ENCODE measurements around the gene NOS1AP. TPM values are rescaled to one million over a fixed set of nuclear protein-coding genes. Genes with fewer than 3 reads are reported as not detected.

The NOS1AP gene
- total RNA-seq (1 to 10 TPM; 1.4 to 4.5 (median 4.3) TPM), polyA plus RNA-seq (0.86 TPM)
- long read RNA-seq, donor 1, partial matches to known transcripts, result 1 of 3 reads
- long read RNA-seq, donor 1, other reads (novel, unspliced or antisense), result 2 of 3 reads
- long read RNA-seq, donor 2, full-length matches to known transcripts, result 1 of 4 reads
- long read RNA-seq, donor 2, partial matches to known transcripts, result 2 of 4 reads
- long read RNA-seq, donor 2, other reads (novel, unspliced or antisense), result 1 of 4 reads
- long read RNA-seq, donor 3, full-length matches to known transcripts, result 1 of 3 reads
- long read RNA-seq, donor 3, partial matches to known transcripts, result 1 of 3 reads
- long read RNA-seq, donor 3, other reads (novel, unspliced or antisense), result 1 of 3 reads
- long read RNA-seq, donor 4, partial matches to known transcripts, result 3 of 4 reads
- long read RNA-seq, donor 4, other reads (novel, unspliced or antisense), result 1 of 4 reads

DNA sequence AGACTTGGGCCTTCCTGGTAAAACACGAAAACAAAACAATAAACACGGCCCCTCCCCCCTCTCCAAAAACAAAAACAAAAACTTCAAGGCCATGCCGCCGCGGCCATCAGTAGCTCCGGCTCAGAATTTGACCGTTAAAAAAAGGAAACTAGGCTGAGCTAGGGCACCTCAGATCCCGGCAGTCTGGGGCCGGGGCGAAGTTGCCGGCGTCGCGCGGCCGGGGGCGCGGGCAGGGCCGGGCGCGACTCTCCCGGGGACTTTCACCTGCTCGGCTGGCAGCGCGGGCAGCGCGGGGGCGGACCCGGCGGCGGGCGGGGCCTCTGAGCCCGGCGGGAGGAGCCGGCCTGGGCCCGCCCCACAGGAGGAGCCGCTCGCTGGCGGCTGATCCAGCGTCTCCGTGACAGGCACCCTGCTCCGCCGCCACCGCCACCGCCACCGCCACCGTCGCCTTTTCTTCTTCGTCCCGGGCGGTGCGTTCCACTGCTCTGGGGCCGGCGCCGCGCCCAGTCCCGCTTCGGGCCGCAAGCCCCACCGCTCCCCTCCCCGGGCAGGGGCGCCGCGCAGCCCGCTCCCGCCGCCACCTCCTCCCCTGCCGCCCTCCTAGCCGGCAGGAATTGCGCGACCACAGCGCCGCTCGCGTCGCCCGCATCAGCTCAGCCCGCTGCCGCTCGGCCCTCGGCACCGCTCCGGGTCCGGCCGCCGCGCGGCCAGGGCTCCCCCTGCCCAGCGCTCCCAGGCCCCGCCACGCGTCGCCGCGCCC lies at the start of gene NOS1AP:
NOS1AP (plus strand) TSS at position 358 of the 760 bp plus-strand sequence. CDS start 487 bp downstream, outside the sequence.
- ATAC-seq (peak; percentile 98 to 99), DNase-seq (peak; percentile 82 to 93 (median 92))
- WGBS, result under 1% methylated on average over 95 of the region's 95 CpGs
- H3K4me1 ChIP-seq (ENCODE audit: control insufficient read depth, insufficient read depth, low read length), result peaks cover 3% of the 10 kb centered on the region
- peak within 1 kb of the TSS; percentile 49 for H3K27ac ChIP-seq (ENCODE audit: low read length)
- no peaks in the 10 kb centered on the region for H3K27me3 ChIP-seq (ENCODE audit: control insufficient read depth, insufficient read depth)
- H3K9me3 ChIP-seq (ENCODE audit: control insufficient read depth, low read length), result no peaks in the 10 kb centered on the region
- peak within 1 kb of the TSS; percentile 52 for H3K4me3 ChIP-seq (ENCODE audit: low read length)
- intact Hi-C loops (cut with DNase I), result no loop called here

DNA sequence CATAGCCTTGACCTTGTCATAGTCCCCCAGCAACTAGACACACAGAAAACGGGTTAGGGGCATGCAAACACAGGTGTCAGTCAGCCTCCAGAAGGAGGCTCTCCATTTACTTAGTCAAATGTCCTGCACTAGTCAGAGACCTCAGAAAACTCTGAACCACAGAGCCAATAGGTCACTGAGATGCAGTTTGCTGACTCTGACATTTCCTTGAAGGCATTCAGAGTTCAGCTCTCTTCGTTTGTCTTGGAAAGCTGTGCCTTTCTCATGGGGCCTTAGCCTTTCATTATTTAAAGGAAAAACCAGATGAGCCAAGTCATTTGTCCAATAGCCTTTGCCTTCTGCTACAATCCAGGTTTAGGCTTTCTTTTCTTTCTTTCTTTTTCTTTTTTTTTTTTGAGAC lies 49.3 kb upstream of the NOS1AP start:
- WGBS, result 46% methylated on average over 2 of the region's 2 CpGs
- H3K27ac ChIP-seq (ENCODE audit: low read length), result peak overlapping the region; percentile 61
- intact Hi-C loops (cut with DNase I), result loop anchor here in 1 of 4 donors (5.0 kb wide), 1 partner anchor 153 kb away; no protein-coding TSS in a partner anchor
- no peaks in the 10 kb centered on the region for H3K27me3 ChIP-seq (ENCODE audit: control insufficient read depth, insufficient read depth)
- ATAC-seq (peak; percentile 40 to 57), DNase-seq (peak in 1 of 3 donors; percentile 21)
- no peak overlapping the region for H3K4me3 ChIP-seq (ENCODE audit: low read length)
- peaks cover 15% of the 10 kb centered on the region for H3K4me1 ChIP-seq (ENCODE audit: control insufficient read depth, insufficient read depth, low read length)
- H3K9me3 ChIP-seq (ENCODE audit: control insufficient read depth, low read length), result no peaks in the 10 kb centered on the region

DNA sequence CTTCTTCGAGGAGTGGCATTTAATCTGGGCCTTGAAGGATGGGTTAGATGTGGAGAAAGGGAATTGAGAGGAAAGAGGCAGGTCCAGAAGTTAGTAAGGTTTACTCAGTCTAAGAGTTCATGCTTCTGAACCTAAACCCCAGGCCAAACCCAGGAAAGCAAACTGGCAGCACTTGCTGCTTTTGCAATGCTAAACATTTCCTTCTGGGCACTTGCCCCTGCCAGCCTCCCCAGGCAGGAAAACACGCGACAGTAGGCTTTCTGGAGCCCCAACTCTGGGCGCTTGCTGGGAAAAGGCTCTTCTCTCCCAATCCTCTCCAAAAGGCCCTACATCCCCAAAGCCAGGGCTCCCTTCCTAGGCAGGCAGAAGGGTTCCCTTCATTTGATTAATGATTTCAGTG lies 48.4 kb upstream of the NOS1AP start:
- Histone ChIP-seq H3K27me3 (ENCODE audit: control insufficient read depth, insufficient read depth) (no peaks in the 10 kb centered on the region), H3K9me3 (ENCODE audit: control insufficient read depth, low read length) (no peaks in the 10 kb centered on the region), H3K4me3 (ENCODE audit: low read length) (no peak overlapping the region), H3K27ac (ENCODE audit: low read length) (no peak overlapping the region), H3K4me1 (ENCODE audit: control insufficient read depth, insufficient read depth, low read length) (peaks cover 15% of the 10 kb centered on the region)
- ATAC-seq, result no peak
- intact Hi-C loops (cut with DNase I), result loop anchor here in 1 of 4 donors (5.0 kb wide), 1 partner anchor 154 kb away; no protein-coding TSS in a partner anchor
- DNase-seq, result no peak
- 74% methylated on average over 4 of the region's 4 CpGs for WGBS

DNA sequence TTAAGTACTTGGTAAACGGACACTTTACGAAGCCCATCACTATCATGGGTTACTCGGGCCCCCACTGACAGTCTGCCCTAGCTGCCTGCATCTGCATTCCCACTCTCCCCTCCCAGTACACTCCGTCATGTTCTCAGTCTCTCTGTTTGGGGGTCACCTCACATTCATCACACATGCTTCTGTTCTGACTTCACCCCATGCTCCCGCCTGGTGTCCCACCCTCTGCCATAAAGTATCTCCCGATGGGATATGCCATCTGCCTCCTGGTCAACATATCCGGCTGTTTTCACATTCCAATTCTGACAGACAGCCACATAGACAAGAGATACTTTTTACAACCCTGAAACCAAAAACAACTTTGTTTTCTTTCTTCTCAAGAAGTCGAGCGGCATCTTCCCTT lies 46.9 kb upstream of the NOS1AP start:
- H3K4me1 ChIP-seq (ENCODE audit: control insufficient read depth, insufficient read depth, low read length), result peaks cover 15% of the 10 kb centered on the region
- no peak for DNase-seq
- H3K9me3 ChIP-seq (ENCODE audit: control insufficient read depth, low read length), result no peaks in the 10 kb centered on the region
- intact Hi-C loops (cut with DNase I), result loop anchor here in 1 of 4 donors (5.0 kb wide), 1 partner anchor 155 kb away; no protein-coding TSS in a partner anchor
- H3K4me3 ChIP-seq (ENCODE audit: low read length), result peak overlapping the region; percentile 81
- WGBS, result 64% methylated on average over 9 of the region's 9 CpGs
- H3K27ac ChIP-seq (ENCODE audit: low read length), result no peak overlapping the region
- H3K27me3 ChIP-seq (ENCODE audit: control insufficient read depth, insufficient read depth), result no peaks in the 10 kb centered on the region
- ATAC-seq, result no peak

DNA sequence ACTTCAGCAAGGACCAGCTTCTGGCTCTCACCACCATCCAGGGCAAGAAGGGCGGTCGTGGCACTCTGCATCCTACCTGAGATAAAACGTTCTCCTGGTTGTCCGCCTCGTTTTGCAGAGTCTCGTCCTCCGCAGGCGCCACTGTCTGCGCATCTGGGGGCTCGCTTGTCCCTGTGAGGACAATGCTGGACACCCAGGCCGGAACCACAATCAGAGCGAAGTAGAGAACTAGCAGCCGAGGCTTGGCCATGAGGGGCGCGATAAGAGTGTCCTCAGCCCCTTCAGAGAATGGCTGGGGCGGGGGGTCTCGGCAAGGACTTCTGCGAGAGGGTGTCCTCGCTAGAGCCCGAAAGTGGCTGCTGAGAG lies 46.3 kb upstream of the NOS1AP start:
- Histone ChIP-seq H3K4me3 (ENCODE audit: low read length) (peak overlapping the region; percentile 81), H3K27ac (ENCODE audit: low read length) (no peak overlapping the region), H3K27me3 (ENCODE audit: control insufficient read depth, insufficient read depth) (no peaks in the 10 kb centered on the region), H3K9me3 (ENCODE audit: control insufficient read depth, low read length) (no peaks in the 10 kb centered on the region), H3K4me1 (ENCODE audit: control insufficient read depth, insufficient read depth, low read length) (peaks cover 15% of the 10 kb centered on the region)
- DNase-seq (peak in 2 of 3 donors; percentile 24 to 50), ATAC-seq (peak in 1 of 2 donors; percentile 2)
- intact Hi-C loops (cut with DNase I), result loop anchor here in 1 of 4 donors (5.0 kb wide), 1 partner anchor 156 kb away; no protein-coding TSS in a partner anchor
- WGBS, result 22% methylated on average over 20 of the region's 20 CpGs

DNA sequence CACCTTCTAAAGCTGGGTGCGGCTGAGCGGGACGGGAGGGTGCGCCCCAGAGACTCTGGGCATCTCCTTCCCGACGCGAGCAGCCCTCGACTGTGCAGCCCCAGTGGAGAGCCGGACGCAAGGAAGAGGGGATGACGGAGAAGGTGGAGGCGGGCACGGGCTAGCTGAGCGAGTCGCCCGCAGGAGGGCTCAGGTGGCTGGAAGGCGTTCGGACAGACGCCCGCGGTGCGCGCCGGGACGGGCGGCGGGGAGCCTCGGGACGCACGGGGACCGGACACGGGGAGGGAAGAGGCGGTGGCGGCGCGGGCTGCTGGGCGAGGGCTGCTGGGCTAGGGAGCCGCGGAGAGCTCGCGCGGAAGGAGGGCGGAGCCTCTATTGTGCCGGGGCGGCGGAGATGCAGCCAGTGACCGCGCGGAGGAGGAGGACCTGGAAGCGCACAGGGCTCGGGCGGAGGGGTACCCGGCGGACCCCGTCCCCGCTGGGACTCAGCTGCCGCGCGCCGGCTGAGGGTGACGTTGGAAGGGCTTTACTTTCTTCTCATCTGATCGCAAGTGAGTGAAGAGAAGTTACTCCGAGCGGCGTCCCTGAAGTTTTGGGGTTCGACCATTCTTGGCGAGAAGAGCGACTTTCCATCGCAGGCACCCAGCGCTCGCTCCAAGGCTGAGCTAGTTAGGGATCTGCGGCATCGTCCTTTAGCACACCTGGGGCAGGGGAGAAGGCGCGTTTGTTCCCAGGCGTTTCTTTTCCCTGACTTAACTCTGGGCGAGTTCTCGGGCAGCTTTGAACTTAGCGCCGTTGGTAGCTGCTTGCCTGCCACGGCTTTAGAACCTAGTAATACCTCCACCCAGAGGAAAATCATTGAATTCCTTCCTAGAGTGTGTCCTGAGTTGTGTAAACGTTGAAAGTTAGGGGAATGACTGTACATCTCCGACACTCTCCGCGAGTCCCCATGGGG lies 45.7 kb upstream of the NOS1AP start, which contains the start of gene OLFML2B:
OLFML2B (minus strand) TSS at position 323 of the 955 bp plus-strand sequence. CDS start 439 bp downstream, outside the sequence.
- intact Hi-C loops (cut with DNase I), result loop anchor here in 1 of 4 donors (5.0 kb wide), 1 partner anchor 157 kb away; no protein-coding TSS in a partner anchor
- Histone ChIP-seq H3K9me3 (ENCODE audit: control insufficient read depth, low read length) (no peaks in the 10 kb centered on the region), H3K27ac (ENCODE audit: low read length) (no peak within 1 kb of the TSS), H3K27me3 (ENCODE audit: control insufficient read depth, insufficient read depth) (no peaks in the 10 kb centered on the region), H3K4me3 (ENCODE audit: low read length) (peak within 1 kb of the TSS; percentile 81), H3K4me1 (ENCODE audit: control insufficient read depth, insufficient read depth, low read length) (peaks cover 15% of the 10 kb centered on the region)
- DNase-seq, result peak; percentile 80 to 92 (median 91)
- ATAC-seq, result peak; percentile 91 to 94
- WGBS, result under 1% methylated on average over 85 of the region's 85 CpGs

DNA sequence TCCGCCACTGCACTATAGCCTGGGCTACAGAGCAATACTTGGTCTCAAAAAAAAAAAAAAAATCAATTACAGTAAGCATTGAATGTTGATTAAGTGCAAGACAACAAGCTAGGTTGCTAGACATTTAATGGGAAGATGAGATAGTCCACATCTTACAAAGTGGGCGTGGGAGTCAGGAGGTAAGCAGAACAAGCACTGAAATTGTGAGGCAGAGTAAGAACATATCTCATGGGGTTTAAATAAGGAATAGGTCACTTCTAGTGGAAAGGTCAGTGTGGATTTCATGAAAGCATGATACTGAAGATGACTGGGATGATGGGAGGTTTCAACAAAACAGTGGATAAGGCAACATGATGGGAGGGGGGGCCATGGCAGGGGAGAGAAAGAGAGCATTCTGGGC lies 44.0 kb upstream of the NOS1AP start:
- DNase-seq, result no peak
- peaks cover 6% of the 10 kb centered on the region for H3K4me1 ChIP-seq (ENCODE audit: control insufficient read depth, insufficient read depth, low read length)

DNA sequence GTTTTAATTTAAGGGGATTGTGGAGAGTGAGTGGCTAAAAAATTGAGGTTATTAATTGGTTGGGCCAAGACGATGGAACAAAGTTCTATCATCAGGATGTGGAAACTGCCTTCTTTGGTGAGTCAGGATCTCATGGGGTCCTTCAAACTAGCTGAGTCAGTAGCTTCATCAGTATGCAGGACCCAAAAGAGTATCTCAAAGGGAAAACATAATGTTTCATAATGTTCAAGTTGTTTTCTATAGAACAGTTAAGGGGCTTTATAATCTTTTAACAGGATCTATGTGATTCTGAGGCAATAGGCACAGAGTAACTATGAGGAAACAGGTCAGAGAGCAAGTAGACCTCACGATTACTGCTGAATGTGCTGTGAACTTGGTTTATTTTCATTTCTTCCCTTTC lies 42.6 kb upstream of the NOS1AP start:
- Histone ChIP-seq H3K4me1 (ENCODE audit: control insufficient read depth, insufficient read depth, low read length) (no peaks in the 10 kb centered on the region), H3K4me3 (ENCODE audit: low read length) (no peak overlapping the region), H3K27ac (ENCODE audit: low read length) (no peak overlapping the region), H3K9me3 (ENCODE audit: control insufficient read depth, low read length) (no peaks in the 10 kb centered on the region), H3K27me3 (ENCODE audit: control insufficient read depth, insufficient read depth) (no peaks in the 10 kb centered on the region)
- DNase-seq, result no peak
- no peak for ATAC-seq
- WGBS, result 80% methylated on average over 2 of the region's 2 CpGs
- intact Hi-C loops (cut with DNase I), result no loop called here

More for the DNA sequence above, 44.0 kb upstream of the NOS1AP start:
- Histone ChIP-seq H3K27me3 (ENCODE audit: control insufficient read depth, insufficient read depth) (no peaks in the 10 kb centered on the region), H3K4me3 (ENCODE audit: low read length) (no peak overlapping the region), H3K9me3 (ENCODE audit: control insufficient read depth, low read length) (no peaks in the 10 kb centered on the region), H3K27ac (ENCODE audit: low read length) (no peak overlapping the region)
- ATAC-seq, result no peak
- intact Hi-C loops (cut with DNase I), result no loop called here
- 94% methylated on average over 2 of the region's 2 CpGs for WGBS

GRCh38 chr1:162028726-162029125 lies 40.8 kb upstream of the NOS1AP start:
- H3K4me3 ChIP-seq (ENCODE audit: low read length), result no peak overlapping the region
- WGBS, result 61% methylated on average over 6 of the region's 6 CpGs
- H3K4me1 ChIP-seq (ENCODE audit: control insufficient read depth, insufficient read depth, low read length), result no peaks in the 10 kb centered on the region
- intact Hi-C loops (cut with DNase I), result no loop called here
- no peak for ATAC-seq
- DNase-seq, result no peak
- H3K27ac ChIP-seq (ENCODE audit: low read length), result no peak overlapping the region
- H3K9me3 ChIP-seq (ENCODE audit: control insufficient read depth, low read length), result no peaks in the 10 kb centered on the region
- H3K27me3 ChIP-seq (ENCODE audit: control insufficient read depth, insufficient read depth), result no peaks in the 10 kb centered on the region

- WGBS, result 48% methylated on average over 4 of the region's 4 CpGs
- H3K4me1 ChIP-seq (ENCODE audit: control insufficient read depth, insufficient read depth, low read length), result no peaks in the 10 kb centered on the region
- ATAC-seq (no peak), DNase-seq (no peak)
- intact Hi-C loops (cut with DNase I), result no loop called here
- H3K27me3 ChIP-seq (ENCODE audit: control insufficient read depth, insufficient read depth), result no peaks in the 10 kb centered on the region
- H3K9me3 ChIP-seq (ENCODE audit: control insufficient read depth, low read length), result no peaks in the 10 kb centered on the region
- no peak overlapping the region for H3K27ac ChIP-seq (ENCODE audit: low read length)
- H3K4me3 ChIP-seq (ENCODE audit: low read length), result no peak overlapping the region
Observed at GRCh38 chr1:162029157-162029556, 40.3 kb upstream of the NOS1AP start.

Data from right cardiac atrium (tissue), 5 donors.